Prostate gland (tissue), 2 donors: ENCODE measurements around the gene DYNLRB1.

Experiments
- POLR2A ChIP-seq: fragments of 450-650 bp; IDR thresholded peaks from one replicate; pipeline ENCODE4 v1.6.1; 2016; ENCODE audit warnings: antibody characterized with exemption, mild to moderate bottlenecking
- POLR2AphosphoS5 ChIP-seq: sonication (generic); formaldehyde crosslinking; IDR thresholded peaks from one replicate; pipeline ENCODE4 v1.6.1; 2017; ENCODE audit warnings: antibody characterized with exemption
- TF ChIP-seq, protein P1 (sequence below), 4 experiments: fragments of 200-600 bp in 2 of 4; fragments of 450-650 bp in 2 of 4; sonication (generic) in 2 of 4; IDR thresholded peaks; 1 replicate in 3 of 4; 2 replicates in 1 of 4; pipeline ENCODE4 v1.5.1; 2016 to 2019; ENCODE audit warnings: antibody characterized with exemption in 4 of 4, mild to moderate bottlenecking in 2 of 4, moderate library complexity in 2 of 4

GRCh38 chr20:34526466-34526865 lies 10.2 kb downstream of the DYNLRB1 start:
- TF ChIP-seq, protein P1, sequence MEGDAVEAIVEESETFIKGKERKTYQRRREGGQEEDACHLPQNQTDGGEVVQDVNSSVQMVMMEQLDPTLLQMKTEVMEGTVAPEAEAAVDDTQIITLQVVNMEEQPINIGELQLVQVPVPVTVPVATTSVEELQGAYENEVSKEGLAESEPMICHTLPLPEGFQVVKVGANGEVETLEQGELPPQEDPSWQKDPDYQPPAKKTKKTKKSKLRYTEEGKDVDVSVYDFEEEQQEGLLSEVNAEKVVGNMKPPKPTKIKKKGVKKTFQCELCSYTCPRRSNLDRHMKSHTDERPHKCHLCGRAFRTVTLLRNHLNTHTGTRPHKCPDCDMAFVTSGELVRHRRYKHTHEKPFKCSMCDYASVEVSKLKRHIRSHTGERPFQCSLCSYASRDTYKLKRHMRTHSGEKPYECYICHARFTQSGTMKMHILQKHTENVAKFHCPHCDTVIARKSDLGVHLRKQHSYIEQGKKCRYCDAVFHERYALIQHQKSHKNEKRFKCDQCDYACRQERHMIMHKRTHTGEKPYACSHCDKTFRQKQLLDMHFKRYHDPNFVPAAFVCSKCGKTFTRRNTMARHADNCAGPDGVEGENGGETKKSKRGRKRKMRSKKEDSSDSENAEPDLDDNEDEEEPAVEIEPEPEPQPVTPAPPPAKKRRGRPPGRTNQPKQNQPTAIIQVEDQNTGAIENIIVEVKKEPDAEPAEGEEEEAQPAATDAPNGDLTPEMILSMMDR (IDR thresholded peaks at IDR 0.05), result no peak
- no peak for TF ChIP-seq POLR2AphosphoS5
- TF ChIP-seq POLR2A, result no peak
